Upper lobe of left lung (tissue), 4 donors: Measurements from ENCODE around the gene NCMAP.

Experiments used
- EP300 ChIP-seq, 4 donors: sonication (generic); formaldehyde crosslinking; IDR thresholded peaks; one replicate each; pipeline ENCODE4 v1.5.1; 2017; ENCODE audit warnings: antibody characterized with exemption in 4 of 4, control low read depth in 2 of 4
- POLR2A ChIP-seq, 4 donors: fragments of 450-650 bp; IDR thresholded peaks; one replicate each; pipeline ENCODE4 v1.5.1; 2016 to 2017; ENCODE audit warnings: antibody characterized with exemption in 4 of 4, mild to moderate bottlenecking in 2 of 4
- POLR2AphosphoS5 ChIP-seq, 2 donors: sonication (generic); formaldehyde crosslinking; IDR thresholded peaks; one replicate each; pipeline ENCODE4 v1.5.1; 2017; ENCODE audit warnings: antibody characterized with exemption in 2 of 2
- TF ChIP-seq, protein P1 (sequence below), 6 experiments: fragments of 450-650 bp in 4 of 6; fragments of 200-600 bp in 2 of 6; sonication (generic) in 2 of 6; IDR thresholded peaks; one replicate each; pipeline ENCODE4 v1.5.1; 2016 to 2019; ENCODE audit warnings: antibody characterized with exemption in 6 of 6

DNA sequence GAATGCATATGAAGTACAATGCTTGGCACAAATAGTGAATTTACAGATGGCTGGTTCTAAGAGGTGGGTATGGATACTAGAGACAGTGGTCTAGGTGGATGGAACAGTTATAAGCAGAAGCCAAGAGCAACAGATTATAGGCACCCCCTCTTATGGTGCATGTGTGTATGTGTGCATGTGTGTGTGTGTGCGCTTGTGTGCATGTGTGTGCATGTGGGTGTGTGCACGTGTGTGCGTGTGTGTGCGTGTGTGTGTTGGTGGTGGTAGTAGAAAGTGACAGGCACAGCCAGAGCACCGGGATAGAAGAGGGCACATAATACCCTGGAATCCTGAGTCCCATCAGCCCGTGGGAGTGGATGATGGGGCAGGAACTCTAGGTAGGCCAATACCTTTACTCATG lies 1.3 kb downstream of the NCMAP start:
- TF ChIP-seq, protein P1, sequence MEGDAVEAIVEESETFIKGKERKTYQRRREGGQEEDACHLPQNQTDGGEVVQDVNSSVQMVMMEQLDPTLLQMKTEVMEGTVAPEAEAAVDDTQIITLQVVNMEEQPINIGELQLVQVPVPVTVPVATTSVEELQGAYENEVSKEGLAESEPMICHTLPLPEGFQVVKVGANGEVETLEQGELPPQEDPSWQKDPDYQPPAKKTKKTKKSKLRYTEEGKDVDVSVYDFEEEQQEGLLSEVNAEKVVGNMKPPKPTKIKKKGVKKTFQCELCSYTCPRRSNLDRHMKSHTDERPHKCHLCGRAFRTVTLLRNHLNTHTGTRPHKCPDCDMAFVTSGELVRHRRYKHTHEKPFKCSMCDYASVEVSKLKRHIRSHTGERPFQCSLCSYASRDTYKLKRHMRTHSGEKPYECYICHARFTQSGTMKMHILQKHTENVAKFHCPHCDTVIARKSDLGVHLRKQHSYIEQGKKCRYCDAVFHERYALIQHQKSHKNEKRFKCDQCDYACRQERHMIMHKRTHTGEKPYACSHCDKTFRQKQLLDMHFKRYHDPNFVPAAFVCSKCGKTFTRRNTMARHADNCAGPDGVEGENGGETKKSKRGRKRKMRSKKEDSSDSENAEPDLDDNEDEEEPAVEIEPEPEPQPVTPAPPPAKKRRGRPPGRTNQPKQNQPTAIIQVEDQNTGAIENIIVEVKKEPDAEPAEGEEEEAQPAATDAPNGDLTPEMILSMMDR (IDR thresholded peaks at IDR 0.05) = no peak
- TF ChIP-seq EP300 (IDR thresholded peaks at IDR 0.05) (no peak), POLR2A (IDR thresholded peaks at IDR 0.05) (no peak), POLR2AphosphoS5 (IDR thresholded peaks at IDR 0.05) (no peak)
